ENCODE data around the gene GADD45G. TPM values are rescaled to one million over a fixed set of nuclear protein-coding genes. Genes with fewer than 3 reads are reported as not detected.

Gene GADD45G
- total and polyA plus RNA-seq, 2 of the 8 experiments (the other 6 are each of a cell fraction or from before 2014, with no cell fraction given): 7.0 to 11.4 TPM

GRCh38 chr9:89615661-89616060 lies 10.8 kb downstream of the GADD45G start:
- Histone ChIP-seq H3K9ac (replicated peaks in 1 of 4; ENCODE audit: extremely low read depth in 1 of 4, low read depth in 3 of 4, low read length in 3 of 4) (no peak overlapping the region), H2BK5ac (ENCODE audit: low read depth, low read length) (no peak overlapping the region), H3K79me1 (ENCODE audit: low read depth, low read length) (no peaks in the 10 kb centered on the region), H2AFZ (ENCODE audit: low read length) (no peak overlapping the region), H3K56ac (replicated peaks; ENCODE audit: insufficient read length, low read depth, low read length) (no peak overlapping the region), H4K20me1 (replicated peaks in 1 of 2; ENCODE audit: control insufficient read depth in 1 of 2, insufficient read depth in 2 of 2, low read length in 2 of 2) (no peaks in the 10 kb centered on the region), H3K79me2 (ENCODE audit: control insufficient read depth in 1 of 2, insufficient read depth in 2 of 2, low read length in 2 of 2) (no peaks in the 10 kb centered on the region), H3K4ac (replicated peaks; ENCODE audit: insufficient read length, low read depth, low read length) (no peak overlapping the region), H2BK20ac (ENCODE audit: low read length) (no peak overlapping the region; the same call in 1 of the 2 replicates), H3K27ac (ENCODE audit: low read depth, low read length) (no peak overlapping the region), H3K23ac (ENCODE audit: insufficient read length) (no peak overlapping the region), H2BK120ac (replicated peaks; ENCODE audit: low read depth, low read length) (no peak overlapping the region), H2BK15ac (ENCODE audit: low read length) (no peak overlapping the region), H2BK12ac (ENCODE audit: low read depth, low read length) (no peak overlapping the region), H3K36me3 (ENCODE audit: control insufficient read depth in 2 of 4, insufficient read depth in 4 of 4, low read length in 3 of 4) (no peaks in the 10 kb centered on the region), H4K8ac (ENCODE audit: extremely low read depth, insufficient read depth, low read length) (no peak overlapping the region), H3K18ac (ENCODE audit: extremely low read depth, low read length) (no peak overlapping the region), H4K91ac (replicated peaks; ENCODE audit: insufficient read length, low read length) (no peak overlapping the region), H3K4me3 (ENCODE audit: extremely low read depth in 1 of 4, insufficient read depth in 2 of 4, low read depth in 3 of 4, low read length in 4 of 4) (no peak overlapping the region), H3K27me3 (replicated peaks in 1 of 4; ENCODE audit: control insufficient read depth in 3 of 4, extremely low read depth in 1 of 4, insufficient read depth in 3 of 4, low read length in 3 of 4) (peaks cover 0 to 3% (median under 1%) of the 10 kb centered on the region in 4 experiments; a peak in 1 of 7 replicates), H3K9me3 (ENCODE audit: insufficient read depth in 2 of 2, low read depth in 1 of 2, low read length in 1 of 2) (peaks cover 3 to 4% of the 10 kb centered on the region in 2 experiments; a peak in 2 of 4 replicates), H3K23me2 (ENCODE audit: low read depth, low read length) (no peaks in the 10 kb centered on the region; the same call in 1 of the 2 replicates), H3K14ac (ENCODE audit: insufficient read length) (no peak overlapping the region), H2AK5ac (ENCODE audit: low read depth, low read length) (no peak overlapping the region), H4K5ac (ENCODE audit: insufficient read length, low read depth, low read length) (no peak overlapping the region), H3K4me2 (ENCODE audit: insufficient read depth in 1 of 2, low read depth in 2 of 2, low read length in 2 of 2) (no peak overlapping the region), H3K4me1 (replicated peaks in 1 of 4; ENCODE audit: control insufficient read depth in 3 of 4, insufficient read depth in 4 of 4, low read length in 3 of 4) (peaks cover 0 to 19% (median 7%) of the 10 kb centered on the region in 4 experiments)
- CTCF ChIA-PET (ENCODE audit: partially characterized antibody): interaction anchor here (0.8 to 8.6 kb wide), 8 partner anchors 10 to 485 kb away, joined by 3 to 65 read pairs (median 3); partner anchors contain the start of gene GADD45G
- POLR2A ChIA-PET (ENCODE audit: partially characterized antibody): interaction anchor here (11.9 kb wide), 1 partner anchor 10 kb away, joined by 107 read pairs; the partner anchor contains the start of gene GADD45G
- no peak for DNase-seq (ENCODE audit: low read depth in 1 of 2, low spot score in 2 of 2)
- 77% methylated on average over 2 of the region's 2 CpGs; no CpG with 5 or more reads in 1 of the 2 experiments for WGBS, 2 experiments (ENCODE audit: extremely low coverage in 1 of 2, insufficient coverage in 1 of 2, insufficient read length in 1 of 2, insufficient replicate concordance in 2 of 2, low coverage in 1 of 2, low lambda C conversion rate in 2 of 2, missing lambda C conversion rate in 1 of 2)
- FAIRE-seq: no peak
- TF ChIP-seq TEAD4 (IDR thresholded peaks at IDR 0.05; ENCODE audit: low read depth, low read length): no peak
- TF ChIP-seq KDM5A (IDR thresholded peaks at IDR 0.05; ENCODE audit: low read length): no peak
- no peak for TF ChIP-seq FOSL1 (IDR thresholded peaks at IDR 0.05; ENCODE audit: insufficient read depth, low read depth, low read length)
- TF ChIP-seq POLR2A (IDR thresholded peaks at IDR 0.05; ENCODE audit: control extremely low read depth in 1 of 2, low read depth in 2 of 2, low read length in 2 of 2): no peak
- TF ChIP-seq NANOG (IDR thresholded peaks at IDR 0.05; ENCODE audit: insufficient read depth, low read depth, low read length, poor library complexity, severe bottlenecking): no peak
- TF ChIP-seq POU5F1 (IDR thresholded peaks at IDR 0.05; ENCODE audit: low read depth, low read length): no peak
- TF ChIP-seq SP4 (IDR thresholded peaks at IDR 0.05; ENCODE audit: low read length): no peak
- no peak for TF ChIP-seq SP2 (IDR thresholded peaks at IDR 0.05; ENCODE audit: low read length)
- TF ChIP-seq CBX5 (IDR thresholded peaks at IDR 0.05; ENCODE audit: low read depth, low read length): no peak
- TF ChIP-seq SP1 (IDR thresholded peaks at IDR 0.05; ENCODE audit: low read depth, low read length): no peak
- TF ChIP-seq SRF (IDR thresholded peaks at IDR 0.05; ENCODE audit: low read depth, low read length): no peak
- no peak for TF ChIP-seq RXRA (IDR thresholded peaks at IDR 0.05; ENCODE audit: insufficient read depth, low read depth, low read length)
